Activated T-cell treated with anti-CD3 and anti-CD28 coated beads for 48 hours (primary cell): ENCODE data around the gene CBL.

Experiments used
- DNase-seq: peaks from one replicate; pipeline ENCODE4 v3.0.0-alpha.2; 2020; ENCODE audit warnings: low read depth

Gene CBL

DNA sequence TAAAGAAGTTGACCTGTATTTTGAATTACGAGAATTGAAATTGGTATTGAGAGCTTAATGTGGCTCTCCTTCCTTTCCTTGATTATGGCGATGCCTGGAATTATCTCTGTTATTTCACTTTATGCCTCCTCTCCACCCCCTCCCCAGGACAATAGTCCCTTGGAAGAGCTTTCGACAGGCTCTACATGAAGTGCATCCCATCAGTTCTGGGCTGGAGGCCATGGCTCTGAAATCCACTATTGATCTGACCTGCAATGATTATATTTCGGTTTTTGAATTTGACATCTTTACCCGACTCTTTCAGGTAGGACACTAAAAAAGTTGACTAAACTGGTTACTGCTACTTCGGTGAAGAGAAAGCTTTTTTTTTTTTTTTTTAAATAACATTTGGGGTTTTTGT lies 67.6 kb downstream of the CBL start:
- no peak for DNase-seq

DNA sequence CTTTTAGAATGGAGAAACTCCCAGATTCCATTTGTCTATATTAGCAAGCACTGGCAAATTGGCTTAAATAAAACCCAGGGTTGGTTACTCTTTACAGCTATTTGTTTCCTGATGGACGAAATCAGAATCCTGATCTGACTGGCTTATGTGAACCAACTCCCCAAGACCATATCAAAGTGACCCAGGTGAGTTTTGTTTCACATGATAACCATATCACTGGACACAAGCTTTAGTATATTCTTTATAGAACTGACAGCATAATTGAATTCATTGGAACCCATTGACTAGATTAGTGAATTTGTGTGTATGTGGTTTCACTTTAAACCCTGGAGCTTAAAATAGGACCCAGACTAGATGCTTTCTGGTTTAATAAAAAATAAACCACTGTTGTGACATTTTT lies 71.5 kb downstream of the CBL start:
- no peak for DNase-seq

- no peak for DNase-seq
Measured at GRCh38 chr11:119282495-119282894, 76.4 kb downstream of the CBL start.

DNA sequence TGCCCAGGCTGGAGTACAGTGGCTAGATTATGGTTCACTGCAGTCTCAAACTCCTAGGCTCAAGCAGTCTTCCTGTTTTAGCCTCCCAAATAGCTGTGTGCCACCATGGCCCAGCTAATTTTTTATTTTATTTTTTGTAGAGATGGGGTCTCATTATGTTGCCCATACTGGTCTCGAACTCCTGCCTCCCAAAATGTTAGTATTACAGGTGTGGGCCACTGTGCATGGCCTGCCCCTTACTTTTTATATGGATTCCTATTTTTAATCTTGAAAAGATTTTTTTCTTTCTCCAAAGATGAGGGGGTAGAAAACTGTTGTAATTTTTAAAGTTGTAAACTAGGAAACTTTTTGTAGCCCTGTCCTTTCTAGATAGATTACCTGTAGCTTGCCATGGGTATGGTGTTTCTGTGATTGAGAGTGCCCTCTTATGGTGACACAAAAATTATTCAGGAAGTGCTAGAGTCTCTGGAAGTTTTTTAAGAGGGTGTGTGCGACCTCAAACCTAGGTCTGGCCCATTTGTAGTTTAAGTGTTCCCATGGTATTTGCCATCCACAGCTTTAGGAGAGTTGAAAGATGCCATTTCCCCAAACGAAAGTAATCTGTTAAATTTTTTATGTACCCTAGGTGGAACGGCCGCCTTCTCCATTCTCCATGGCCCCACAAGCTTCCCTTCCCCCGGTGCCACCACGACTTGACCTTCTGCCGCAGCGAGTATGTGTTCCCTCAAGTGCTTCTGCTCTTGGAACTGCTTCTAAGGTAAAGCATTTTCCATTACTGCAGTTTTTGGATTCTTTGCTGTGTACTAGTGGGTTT lies 78.4 kb downstream of the CBL start:
- DNase-seq, result no peak

DNA sequence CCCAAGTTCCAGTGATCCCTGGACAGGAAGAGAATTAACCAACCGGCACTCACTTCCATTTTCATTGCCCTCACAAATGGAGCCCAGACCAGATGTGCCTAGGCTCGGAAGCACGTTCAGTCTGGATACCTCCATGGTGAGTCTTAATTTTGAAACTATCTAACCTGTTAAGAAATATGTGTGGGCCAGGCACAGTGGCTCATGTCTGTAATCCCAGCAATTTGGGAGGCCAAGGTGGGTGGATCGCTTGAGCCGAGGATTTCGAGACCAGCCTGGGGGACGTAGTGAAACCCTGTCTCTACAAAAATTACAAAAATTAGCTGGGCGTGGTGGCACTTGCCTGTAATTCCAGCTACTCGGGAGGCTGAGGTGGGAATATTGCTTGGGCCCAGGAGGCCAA lies 79.3 kb downstream of the CBL start:
- no peak for DNase-seq

DNA sequence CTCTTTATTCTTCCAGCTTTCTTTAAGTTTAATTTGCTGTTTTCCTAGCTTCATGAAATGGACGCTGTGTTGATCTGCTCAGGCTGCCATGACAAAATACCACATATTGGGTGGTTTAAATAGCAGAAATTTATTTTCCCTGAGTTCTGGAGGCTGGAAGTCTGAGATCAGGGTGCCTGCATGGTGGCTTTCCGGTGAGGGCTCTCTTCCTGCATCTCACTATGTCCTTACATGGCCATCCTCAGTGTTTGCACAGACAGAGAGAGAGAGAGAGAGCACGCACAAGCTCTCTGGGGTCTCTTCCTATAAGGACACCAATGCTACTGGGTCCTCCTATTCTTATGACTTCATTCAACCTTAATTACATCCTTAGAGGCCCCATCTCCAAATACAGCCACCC lies 82.1 kb downstream of the CBL start:
- DNase-seq, result no peak

DNA sequence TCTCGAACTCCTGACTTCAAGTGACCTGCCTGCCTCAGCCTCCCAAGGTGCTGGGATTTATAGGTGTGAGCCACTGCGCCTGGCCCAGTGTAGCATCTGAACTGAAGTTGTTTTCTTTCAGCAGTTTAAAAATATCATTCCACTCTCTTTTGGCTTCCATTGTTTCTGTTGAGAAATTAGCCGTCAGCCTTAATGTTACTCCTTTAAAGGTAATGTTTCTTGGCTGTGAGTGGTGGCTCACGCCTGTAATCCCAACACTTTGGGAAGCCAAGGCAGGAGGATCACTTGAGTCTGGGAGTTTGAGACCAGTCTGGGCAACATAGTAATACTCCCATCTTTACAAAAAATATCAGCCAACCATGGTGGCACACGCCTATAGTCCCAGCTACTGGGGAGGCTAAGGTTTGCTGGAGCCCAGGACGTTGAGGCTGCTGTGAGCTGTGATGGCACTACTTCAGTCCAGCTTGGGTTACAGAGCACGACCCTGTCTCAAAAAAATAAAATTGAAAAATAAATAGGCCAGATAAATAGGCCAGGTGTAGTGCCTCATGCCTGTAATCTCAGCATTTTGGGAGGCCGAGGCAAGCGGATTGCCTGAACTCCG lies 84.9 kb downstream of the CBL start:
- DNase-seq, result no peak

DNA sequence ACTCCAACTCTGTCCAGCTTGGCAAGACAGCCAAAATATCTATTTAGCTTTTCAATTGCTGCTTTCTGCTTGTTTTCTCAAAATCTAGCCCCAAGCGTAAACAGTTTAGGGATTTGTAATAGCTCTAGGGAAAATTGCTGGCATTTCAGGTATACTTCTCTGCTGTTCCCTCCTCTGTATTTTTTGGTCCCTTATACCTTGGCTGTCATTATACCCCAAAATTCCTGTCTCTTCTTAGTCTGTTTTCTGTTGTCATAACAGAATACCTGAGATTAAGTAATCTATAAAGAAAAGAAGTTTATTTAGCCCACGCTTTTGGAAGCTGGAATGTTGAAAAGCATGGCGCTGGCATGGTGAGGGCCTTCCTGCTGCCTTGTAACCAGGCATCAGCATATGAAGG lies 87.3 kb downstream of the CBL start:
- DNase-seq, result no peak

- no peak for DNase-seq
Measured at GRCh38 chr11:119295178-119295577, 89.0 kb downstream of the CBL start.

DNA sequence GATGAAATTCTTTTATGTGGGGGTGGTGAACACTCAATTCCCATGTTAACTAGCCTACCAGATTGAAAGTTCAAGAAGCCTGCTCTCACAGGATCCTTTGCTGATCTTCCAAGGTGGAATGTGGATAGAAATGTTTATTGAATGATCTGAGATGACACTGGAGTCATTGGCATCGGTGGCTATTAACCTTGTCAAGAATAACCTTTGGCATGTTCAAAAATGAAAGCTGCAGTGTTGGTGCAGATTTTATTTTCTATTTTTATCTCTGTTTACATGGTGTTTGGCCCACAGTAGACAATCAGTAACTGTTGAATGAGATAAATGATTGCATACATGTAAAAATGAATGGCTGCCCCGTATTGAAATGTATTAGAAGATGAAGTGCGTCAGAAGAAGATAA lies 91.8 kb downstream of the CBL start:
- DNase-seq, result no peak

- no peak for DNase-seq
Measured at GRCh38 chr11:119298726-119299125, 92.6 kb downstream of the CBL start.

DNA sequence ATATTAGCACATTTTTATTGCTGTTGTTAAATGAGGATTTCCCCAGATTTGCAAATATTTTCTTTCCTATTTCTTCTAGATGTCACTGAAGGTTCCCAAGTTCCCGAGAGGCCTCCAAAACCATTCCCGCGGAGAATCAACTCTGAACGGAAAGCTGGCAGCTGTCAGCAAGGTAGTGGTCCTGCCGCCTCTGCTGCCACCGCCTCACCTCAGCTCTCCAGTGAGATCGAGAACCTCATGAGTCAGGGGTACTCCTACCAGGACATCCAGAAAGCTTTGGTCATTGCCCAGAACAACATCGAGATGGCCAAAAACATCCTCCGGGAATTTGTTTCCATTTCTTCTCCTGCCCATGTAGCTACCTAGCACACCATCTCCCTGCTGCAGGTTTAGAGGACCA lies 93.3 kb downstream of the CBL start:
- DNase-seq, result no peak

DNA sequence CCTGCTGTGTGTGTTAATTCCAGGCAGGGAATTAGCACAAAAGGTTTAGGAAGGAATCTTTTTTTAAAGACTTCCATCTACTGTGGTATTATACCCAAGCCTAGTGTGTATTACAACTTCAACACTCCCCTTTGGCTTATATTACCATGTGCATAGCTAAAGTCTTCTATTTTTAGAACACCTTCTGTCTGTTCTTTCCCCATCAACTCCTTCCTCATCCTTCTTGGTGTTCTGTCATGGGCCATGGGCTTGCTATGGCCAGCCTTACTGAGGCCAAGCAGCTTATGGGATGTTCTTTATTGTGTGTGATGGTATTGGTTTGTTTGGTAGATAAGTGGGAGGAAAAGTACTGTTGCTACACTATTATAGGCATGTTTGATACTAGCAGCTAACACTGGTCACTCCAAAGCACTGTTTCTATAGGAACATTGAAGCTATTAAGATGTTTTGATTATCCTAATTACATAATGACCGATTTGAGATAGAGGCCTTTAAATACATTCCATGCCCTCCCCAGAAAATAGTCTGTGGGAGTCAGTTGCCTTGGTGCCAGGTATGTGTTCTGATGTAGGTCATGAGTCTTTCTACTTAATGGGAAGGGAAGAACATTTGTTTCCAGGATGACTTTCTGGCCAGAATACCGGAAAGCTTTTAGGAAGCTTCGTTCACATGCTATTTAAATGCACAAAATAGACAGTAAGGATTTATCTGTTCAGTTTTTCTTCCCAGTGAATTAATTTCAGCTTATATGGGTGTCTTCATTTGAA lies 94.2 kb downstream of the CBL start:
- DNase-seq, result no peak

- DNase-seq, result no peak
Measured at GRCh38 chr11:119303227-119303718, 97.1 kb downstream of the CBL start.

GRCh38 chr11:119305556-119306372 lies 99.6 kb downstream of the CBL start:
- no peak for DNase-seq

- DNase-seq, result peak; percentile 17
Measured at GRCh38 chr11:119306373-119306890, 100.3 kb downstream of the CBL start.

DNA sequence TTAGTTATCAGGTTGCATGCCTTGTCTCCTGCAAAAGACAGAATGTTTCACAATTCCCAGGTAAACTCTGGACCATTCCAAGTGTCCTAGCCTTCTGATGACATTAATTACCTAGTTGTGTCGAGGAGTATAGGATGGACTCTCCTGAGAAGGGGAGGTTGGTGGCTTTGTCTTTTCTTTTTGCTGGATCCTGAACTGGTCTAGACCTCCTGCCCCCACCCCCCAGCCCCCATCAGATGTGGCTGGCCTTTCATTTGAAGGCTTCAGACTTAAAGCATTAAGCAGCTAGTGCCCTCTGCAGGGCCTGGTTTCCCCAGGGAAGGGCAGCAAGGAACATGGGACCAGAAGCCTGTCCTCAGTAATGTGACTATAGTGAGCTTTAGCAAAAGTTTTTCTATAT lies 101.1 kb downstream of the CBL start:
- DNase-seq, result no peak

GRCh38 chr11:119307974-119308373 lies 101.8 kb downstream of the CBL start:
- DNase-seq, result no peak

- DNase-seq, result no peak
Measured at GRCh38 chr11:119309411-119309810, 103.3 kb downstream of the CBL start.

DNA sequence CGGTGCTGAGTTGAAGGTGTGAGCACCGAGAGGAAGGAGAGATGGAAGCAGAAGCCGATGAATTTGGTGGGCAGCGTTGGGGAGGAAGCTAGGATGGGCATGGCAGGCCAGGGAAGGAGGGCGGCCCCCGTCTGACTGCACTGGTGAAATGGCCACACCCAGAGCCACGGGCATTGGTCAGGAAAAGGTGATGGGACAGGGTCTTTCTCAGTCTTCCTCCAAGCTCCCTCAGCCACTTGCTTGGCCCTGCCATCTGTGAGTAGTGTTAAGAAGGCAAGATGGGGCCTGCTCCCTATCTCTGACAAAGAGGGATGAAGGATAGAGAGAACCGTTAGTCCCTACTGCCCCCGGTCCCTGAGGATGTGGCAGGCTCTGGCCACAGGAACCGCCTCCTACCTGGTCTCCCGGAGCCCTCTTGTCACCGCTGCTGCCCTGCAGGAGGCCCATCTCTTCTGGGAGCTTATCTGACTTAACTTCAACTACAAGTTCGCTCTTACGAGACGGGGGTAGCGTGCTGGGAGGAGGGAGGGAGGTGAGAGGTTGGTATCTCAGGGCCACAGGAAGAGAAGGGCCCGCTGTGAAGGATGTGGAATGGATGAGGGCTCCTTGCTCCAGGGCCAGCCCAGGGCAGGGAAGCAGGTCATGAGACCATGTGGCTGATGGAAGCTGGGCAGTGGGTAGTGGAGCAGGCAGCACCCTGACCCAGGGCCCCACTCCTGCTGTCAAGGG lies 104.0 kb downstream of the CBL start:
- DNase-seq, result no peak

- no peak for DNase-seq
Measured at GRCh38 chr11:119310682-119311052, 104.5 kb downstream of the CBL start.
